IMR-90 (cell line): ENCODE data around the gene RUNX2. TPM values are rescaled to one million over a fixed set of nuclear protein-coding genes. Genes with fewer than 3 reads are reported as not detected.
"Not testable (repeated sequence)": the region's sequence is repeated elsewhere in the genome, so short reads cannot be mapped to it uniquely, and the experiment has no call there.

Source experiments
- ATAC-seq: fragments of 200-7000 bp; cut with Tn5 transposase; 2 replicates; pipeline ENCODE4 v1.9.1; 2020; ENCODE audit warnings: low read depth, mild to moderate bottlenecking, moderate library complexity
- BruUV-seq: library from RNA; stranded (reverse); fragments of 400-500 nt; replicated peaks from 2 replicates; lab custom pipeline; 2021; lab: Mats Ljungman, UMichigan
- CTCF ChIA-PET: fragments of 300-600 bp; formaldehyde crosslinking; extraction: SDS; loops from one replicate; lab custom pipeline; 2021; ENCODE audit warnings: antibody characterized with exemption; lab: Yijun Ruan, JAX
- POLR2A ChIA-PET: fragments of 300-600 bp; sonication (Branson Sonifier 250); formaldehyde crosslinking; loops from one replicate; lab custom pipeline; 2022; ENCODE audit warnings: antibody characterized with exemption; ENCODE audit not compliant: unreplicated experiment; lab: Charles Lee
- DNase-seq: peaks from one replicate; pipeline ENCODE4 v3.0.0; 2013
- H2AFZ ChIP-seq: replicated peaks from 2 replicates; pipeline ENCODE3; 2013; ENCODE audit warnings: low read length, mild to moderate bottlenecking; ENCODE audit not compliant: poor library complexity
- H2AK5ac ChIP-seq: 2 replicates; pipeline ENCODE4 v1.6.1; 2013; ENCODE audit warnings: low read depth, low read length, inconsistent platforms
- H2AK9ac ChIP-seq: replicated peaks from 2 replicates; pipeline ENCODE3; 2013; ENCODE audit warnings: mild to moderate bottlenecking, low read depth, low read length, moderate library complexity; ENCODE audit not compliant: poor library complexity
- H2BK120ac ChIP-seq: 2 replicates; pipeline ENCODE4 v1.6.1; 2013; ENCODE audit warnings: low read depth, low read length, inconsistent platforms
- H2BK15ac ChIP-seq: 3 replicates; pipeline ENCODE4 v1.6.1; 2013; ENCODE audit warnings: low read depth, low read length, inconsistent platforms
- H2BK20ac ChIP-seq: 2 replicates; pipeline ENCODE4 v1.6.1; 2013; ENCODE audit warnings: low read depth, mild to moderate bottlenecking, inconsistent platforms, low read length, moderate library complexity
- H2BK5ac ChIP-seq: 2 replicates; pipeline ENCODE4 v1.6.1; 2013; ENCODE audit warnings: mild to moderate bottlenecking, low read depth, low read length, inconsistent platforms; ENCODE audit not compliant: poor library complexity, severe bottlenecking
- H3K14ac ChIP-seq: replicated peaks from 2 replicates; pipeline ENCODE4 v1.6.1; 2013; ENCODE audit warnings: low read depth, low read length, inconsistent platforms
- H3K18ac ChIP-seq: 2 replicates; pipeline ENCODE4 v1.6.1; 2013; ENCODE audit warnings: low read depth, low read length, control low read depth
- H3K23ac ChIP-seq: 2 replicates; pipeline ENCODE4 v1.6.1; 2013; ENCODE audit warnings: low read depth, low read length, inconsistent platforms
- H3K27ac ChIP-seq: 2 replicates; pipeline ENCODE4 v1.5.1; 2013; ENCODE audit warnings: mild to moderate bottlenecking, control low read depth, low read length; ENCODE audit not compliant: insufficient read depth
- H3K27me3 ChIP-seq: 2 replicates; pipeline ENCODE4 v1.6.1; 2013; ENCODE audit warnings: low read length; ENCODE audit not compliant: control insufficient read depth, insufficient read depth
- H3K36me3 ChIP-seq: 2 replicates; pipeline ENCODE4 v1.6.1; 2013; ENCODE audit warnings: low read length, mixed read lengths; ENCODE audit not compliant: control insufficient read depth, insufficient read depth
- H3K4ac ChIP-seq: 2 replicates; pipeline ENCODE4 v1.6.1; 2013; ENCODE audit warnings: low read depth, low read length, inconsistent platforms
- H3K4me1 ChIP-seq: 2 replicates; pipeline ENCODE4 v1.6.1; 2013; ENCODE audit warnings: low read length, mixed read lengths; ENCODE audit not compliant: control insufficient read depth, insufficient read depth
- H3K4me2 ChIP-seq: 2 replicates; pipeline ENCODE4 v1.6.1; 2013; ENCODE audit warnings: low read depth, mild to moderate bottlenecking, control low read depth, low read length, moderate library complexity
- H3K4me3 ChIP-seq: 2 replicates; pipeline ENCODE4 v1.5.1; 2013; ENCODE audit warnings: low read depth, mild to moderate bottlenecking, control low read depth, low read length, moderate library complexity; ENCODE audit not compliant: insufficient read depth
- H3K56ac ChIP-seq: 2 replicates; pipeline ENCODE4 v1.6.1; 2013; ENCODE audit warnings: low read length, inconsistent platforms; ENCODE audit not compliant: insufficient read depth; ENCODE audit errors: extremely low read depth
- H3K79me1 ChIP-seq, 2 experiments: 2 replicates each; pipeline ENCODE4 v1.6.1; 2013; ENCODE audit warnings: low read length in 2 of 2, inconsistent platforms in 1 of 2, low read depth in 1 of 2
- H3K9ac ChIP-seq: 2 replicates; pipeline ENCODE4 v1.6.1; 2013; ENCODE audit warnings: low read depth, low read length, control low read depth
- H3K9me1 ChIP-seq: 2 replicates; pipeline ENCODE4 v1.6.1; 2013; ENCODE audit warnings: low read length, inconsistent platforms; ENCODE audit not compliant: insufficient read depth
- H3K9me3 ChIP-seq: 2 replicates; pipeline ENCODE4 v1.6.1; 2013; ENCODE audit warnings: low read length; ENCODE audit not compliant: control insufficient read depth, insufficient read depth
- H4K20me1 ChIP-seq: 2 replicates; pipeline ENCODE4 v1.6.1; 2013; ENCODE audit warnings: low read length, inconsistent platforms; ENCODE audit not compliant: insufficient read depth
- H4K5ac ChIP-seq: 2 replicates; pipeline ENCODE4 v1.6.1; 2013; ENCODE audit warnings: mild to moderate bottlenecking, low read depth, low read length, control low read depth
- H4K8ac ChIP-seq, 2 experiments: 2 replicates each; pipeline ENCODE4 v1.6.1; 2013; ENCODE audit warnings: low read depth in 2 of 2, low read length in 2 of 2, control low read depth in 1 of 2, inconsistent platforms in 1 of 2
- H4K91ac ChIP-seq: 2 replicates; pipeline ENCODE4 v1.6.1; 2013; ENCODE audit warnings: low read depth, low read length, inconsistent platforms; ENCODE audit not compliant: insufficient read depth
- BHLHE40 ChIP-seq: fragments of 150-350 bp; IDR thresholded peaks from 2 replicates; pipeline ENCODE4 v1.6.1; 2016; ENCODE audit warnings: mild to moderate bottlenecking, low read depth, low read length
- CEBPB ChIP-seq: IDR thresholded peaks from 2 replicates; pipeline ENCODE4 v1.6.1; 2012; ENCODE audit warnings: low read depth, low read length, improper control_type of control experiment
- CTCF ChIP-seq: conservative IDR thresholded peaks from 2 replicates; pipeline ENCODE4 v1.5.1; 2012; ENCODE audit warnings: mild to moderate bottlenecking, low read depth, low read length, improper control_type of control experiment
- MAZ ChIP-seq: IDR thresholded peaks from 2 replicates; pipeline ENCODE4 v1.6.1; 2012; ENCODE audit warnings: low read depth, mild to moderate bottlenecking, low read length, improper control_type of control experiment, moderate library complexity, borderline replicate concordance
- WGBS, 2 experiments: methylation state at CpG; one replicate each; pipeline versions ENCODE4 v1.1.5 to v1.1.7; 2013; ENCODE audit warnings: missing lambda C conversion rate in 2 of 2; ENCODE audit not compliant: insufficient read length in 1 of 2; ENCODE audit errors: extremely low coverage in 2 of 2; 5-methylcytosine and 5-hydroxymethylcytosine counted together
- dilution Hi-C: fragments of 300-500 bp; cut with HindIII; formaldehyde crosslinking; loops from one replicate; pipeline ENCODE4 v1.14.3; 2018; ENCODE audit warnings: low sequenced_read_pairs; ENCODE audit not compliant: unreplicated experiment
- in situ Hi-C: fragments of 300-500 bp; cut with MboI; formaldehyde crosslinking; loops from 3 replicates; pipeline ENCODE4 v1.14.3; 2019; ENCODE audit warnings: low sequenced_read_pairs, inconsistent platforms, mixed read lengths
- intact Hi-C: fragments of 100-400 bp; cut with micrococcal nuclease; formaldehyde crosslinking; loops from 2 replicates; pipeline ENCODE4 v1.10.0; 2022
- polyA plus RNA-seq, 3 experiments: library from polyadenylated mRNA; depleted of rRNA; stranded (reverse); fragments of >200 nt; gene quantifications; 2 replicates each; pipeline ENCODE4 v1.2.3, GENCODE V29; 2012; ENCODE audit warnings: low replicate concordance in 1 of 3
- total RNA-seq: library from RNA; depleted of rRNA; stranded (reverse); fragments of >200 nt; gene quantifications from 2 replicates; pipeline ENCODE4 v1.2.3, GENCODE V29; 2012

RUNX2 gene
- total and polyA plus RNA-seq, 2 of the 4 experiments (the other 2 are of a cell fraction) = 2.3 to 4.7 TPM

- ChIA-PET POLR2A (no interaction called here), CTCF (no interaction called here)
- H3K9ac ChIP-seq = no peak overlapping the region
- no peaks in the 10 kb centered on the region for H3K36me3 ChIP-seq
- H3K27ac ChIP-seq = no peak overlapping the region
- no TSS peak for BruUV-seq
- intact Hi-C loops (loop anchor here (5.0 kb wide), 2 partner anchors 137 to 153 kb away; no protein-coding TSS in a partner anchor), in situ Hi-C loops (no loop called here), dilution Hi-C loops (no loop called here)
- H3K56ac ChIP-seq = no peak overlapping the region
- H2AK9ac ChIP-seq = no peak overlapping the region
- peaks cover 10% of the 10 kb centered on the region for H3K4me1 ChIP-seq
- H3K4ac ChIP-seq = no peak overlapping the region
- no peak overlapping the region for H2BK5ac ChIP-seq
- H3K9me1 ChIP-seq = peaks cover 3% of the 10 kb centered on the region
- no peak overlapping the region for H4K8ac ChIP-seq
- H3K9me3 ChIP-seq = no peaks in the 10 kb centered on the region
- no peak overlapping the region for H2BK120ac ChIP-seq
- H4K20me1 ChIP-seq = no peaks in the 10 kb centered on the region
- no peak overlapping the region for H2BK15ac ChIP-seq
- no peak overlapping the region for H3K14ac ChIP-seq
- H3K4me3 ChIP-seq = no peak overlapping the region
- H3K27me3 ChIP-seq = no peaks in the 10 kb centered on the region
- H2AFZ ChIP-seq = no peak overlapping the region
- ATAC-seq = no peak
- TF ChIP-seq BHLHE40 (no peak), CEBPB (no peak), MAZ (no peak), CTCF (no peak)
- no peak overlapping the region for H3K23ac ChIP-seq
- no peak for DNase-seq
- H3K4me2 ChIP-seq = no peak overlapping the region
- H2AK5ac ChIP-seq = no peak overlapping the region
- H2BK20ac ChIP-seq = no peak overlapping the region
- H4K5ac ChIP-seq = no peak overlapping the region
- no peak overlapping the region for H4K91ac ChIP-seq
- H3K79me1 ChIP-seq = peaks cover 0 to 3% of the 10 kb centered on the region in 2 experiments; a peak in 2 of 4 replicates
- H3K18ac ChIP-seq = no peak overlapping the region
Measured at GRCh38 chr6:45558858-45559257, 230.7 kb downstream of the RUNX2 start.

GRCh38 chr6:45560321-45560820 is 232.2 kb downstream of the RUNX2 start:
- H3K9me1 ChIP-seq, H2BK5ac ChIP-seq, H3K56ac ChIP-seq, POLR2A ChIA-PET, H2AK5ac ChIP-seq, H3K4ac ChIP-seq, H3K4me2 ChIP-seq, H4K91ac ChIP-seq, H3K14ac ChIP-seq, ATAC-seq, H3K18ac ChIP-seq, H2AFZ ChIP-seq, H2BK15ac ChIP-seq, H2BK20ac ChIP-seq, H3K79me1 ChIP-seq, H4K20me1 ChIP-seq, H3K27me3 ChIP-seq, CTCF ChIA-PET, H2AK9ac ChIP-seq, H3K23ac ChIP-seq, H3K9ac ChIP-seq, DNase-seq, H2BK120ac ChIP-seq, H4K8ac ChIP-seq, dilution Hi-C loops, H3K27ac ChIP-seq, H3K36me3 ChIP-seq, BruUV-seq, intact Hi-C loops, H3K9me3 ChIP-seq, in situ Hi-C loops, H3K4me1 ChIP-seq, H3K4me3 ChIP-seq, H4K5ac ChIP-seq: not testable (repeated sequence)
- WGBS, 2 experiments = no CpG with 5 or more reads among the region's 3 CpGs
